22Rv1 (cell line): ENCODE results near the gene CHRNA1.

Experiments
- ZFX ChIP-seq: fragments of 450-650 bp; IDR thresholded peaks from 2 replicates; pipeline ENCODE4 v1.6.1; 2017; ENCODE audit warnings: antibody characterized with exemption, borderline replicate concordance
- TF ChIP-seq, protein P1 (sequence below): fragments of 450-650 bp; IDR thresholded peaks from 2 replicates; pipeline ENCODE4 v1.5.1; 2017; ENCODE audit warnings: mild to moderate bottlenecking

DNA sequence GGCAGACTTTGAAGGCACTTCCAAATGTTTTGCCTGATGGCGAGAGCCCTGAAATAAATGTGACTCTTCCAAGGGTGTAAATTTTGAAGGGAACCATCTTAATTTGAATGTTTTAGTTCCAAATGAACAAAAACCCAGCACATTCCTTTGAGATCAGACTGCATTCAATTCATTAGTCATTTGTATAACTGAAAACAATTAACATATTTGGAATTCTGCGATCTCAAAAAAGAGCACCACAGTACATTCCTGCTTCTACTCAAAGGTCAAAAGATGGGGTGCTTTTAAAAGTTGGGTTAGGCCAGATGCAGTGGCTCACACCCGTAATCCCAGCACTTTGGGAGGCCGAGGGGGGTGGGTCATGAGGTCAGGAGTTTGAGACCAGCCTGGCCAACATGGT is 38.2 kb upstream of the CHRNA1 start:
- TF ChIP-seq, protein P1, sequence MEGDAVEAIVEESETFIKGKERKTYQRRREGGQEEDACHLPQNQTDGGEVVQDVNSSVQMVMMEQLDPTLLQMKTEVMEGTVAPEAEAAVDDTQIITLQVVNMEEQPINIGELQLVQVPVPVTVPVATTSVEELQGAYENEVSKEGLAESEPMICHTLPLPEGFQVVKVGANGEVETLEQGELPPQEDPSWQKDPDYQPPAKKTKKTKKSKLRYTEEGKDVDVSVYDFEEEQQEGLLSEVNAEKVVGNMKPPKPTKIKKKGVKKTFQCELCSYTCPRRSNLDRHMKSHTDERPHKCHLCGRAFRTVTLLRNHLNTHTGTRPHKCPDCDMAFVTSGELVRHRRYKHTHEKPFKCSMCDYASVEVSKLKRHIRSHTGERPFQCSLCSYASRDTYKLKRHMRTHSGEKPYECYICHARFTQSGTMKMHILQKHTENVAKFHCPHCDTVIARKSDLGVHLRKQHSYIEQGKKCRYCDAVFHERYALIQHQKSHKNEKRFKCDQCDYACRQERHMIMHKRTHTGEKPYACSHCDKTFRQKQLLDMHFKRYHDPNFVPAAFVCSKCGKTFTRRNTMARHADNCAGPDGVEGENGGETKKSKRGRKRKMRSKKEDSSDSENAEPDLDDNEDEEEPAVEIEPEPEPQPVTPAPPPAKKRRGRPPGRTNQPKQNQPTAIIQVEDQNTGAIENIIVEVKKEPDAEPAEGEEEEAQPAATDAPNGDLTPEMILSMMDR = no peak
- no peak for TF ChIP-seq ZFX
